Fibroblast of villous mesenchyme (primary cell): ENCODE results near the gene DHX9. TPM values are rescaled to one million over a fixed set of nuclear protein-coding genes. Genes with fewer than 3 reads are reported as not detected.
A peak's percentile ranks its signal among the peaks of the same experiment; 100 is the strongest.

Experiments
- DNase-seq: peaks from one replicate; pipeline ENCODE4 v3.0.0-alpha.2; 2010; ENCODE audit warnings: low read depth
- H3K4me3 ChIP-seq: 2 replicates; pipeline ENCODE4 v1.5.1; 2011; ENCODE audit warnings: low read depth, mild to moderate bottlenecking, low read length
- total RNA-seq: library from RNA; depleted of rRNA; stranded (reverse); fragments of >200 nt; gene quantifications from 2 replicates; pipeline ENCODE4 v1.2.3, GENCODE V29; 2012
- TF ChIP-seq, protein P1 (sequence below): IDR thresholded peaks from 2 replicates; pipeline ENCODE4 v1.5.1; 2012; ENCODE audit warnings: low read depth, mild to moderate bottlenecking, low read length; ENCODE audit not compliant: insufficient read depth

DHX9 gene
- total RNA-seq, result 116 and 160 TPM in 2 replicates

DNA sequence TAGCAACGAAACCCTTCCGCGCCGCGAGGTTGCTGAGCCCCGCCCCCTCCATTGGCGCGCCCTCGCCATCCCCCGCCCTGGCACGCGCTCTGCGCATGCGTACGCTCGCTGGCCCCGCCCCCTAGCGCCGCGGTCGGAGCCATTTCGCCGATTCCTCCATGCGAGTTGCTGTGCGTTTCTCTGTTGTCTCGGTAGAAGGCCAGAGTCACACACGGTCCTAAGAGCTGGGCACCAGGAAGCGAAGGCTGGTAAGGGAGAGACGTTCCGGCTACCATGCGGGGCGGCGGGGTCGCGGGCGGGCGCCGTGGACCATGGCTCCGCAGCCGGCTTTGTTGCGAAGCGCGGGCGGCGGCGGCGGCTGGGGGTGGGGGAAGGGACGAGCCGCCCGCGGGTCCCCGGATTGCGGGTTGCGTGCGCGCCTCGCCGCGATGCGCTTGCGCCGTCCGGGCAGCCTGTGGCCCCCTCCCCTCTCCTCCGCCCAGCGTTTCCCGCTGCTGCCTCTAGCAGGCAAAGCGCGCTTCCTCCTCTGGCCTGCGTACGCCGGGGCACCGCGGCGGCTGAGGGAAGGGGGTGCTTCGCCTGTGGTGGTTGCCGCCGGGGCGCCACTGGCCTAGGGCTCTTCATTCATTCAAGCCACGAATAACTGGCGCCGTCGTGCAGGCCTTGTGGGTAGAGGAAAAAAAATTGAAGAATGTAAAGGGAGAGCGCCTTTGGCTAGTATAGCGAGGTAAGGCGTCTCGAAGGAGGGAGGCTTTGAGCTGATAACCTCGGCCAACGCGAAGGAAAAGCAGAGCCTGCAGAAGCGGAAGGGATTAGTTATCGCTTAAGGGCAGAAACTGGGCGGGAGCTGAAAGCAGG lies at the start of gene DHX9:
TSS of gene DHX9 (plus strand) at position 139 of the 858 bp plus-strand sequence. CDS start 3,220 bp downstream, outside the sequence.
- peak; percentile 86 for DNase-seq
- H3K4me3 ChIP-seq, result peak within 1 kb of the TSS; percentile 74

DNA sequence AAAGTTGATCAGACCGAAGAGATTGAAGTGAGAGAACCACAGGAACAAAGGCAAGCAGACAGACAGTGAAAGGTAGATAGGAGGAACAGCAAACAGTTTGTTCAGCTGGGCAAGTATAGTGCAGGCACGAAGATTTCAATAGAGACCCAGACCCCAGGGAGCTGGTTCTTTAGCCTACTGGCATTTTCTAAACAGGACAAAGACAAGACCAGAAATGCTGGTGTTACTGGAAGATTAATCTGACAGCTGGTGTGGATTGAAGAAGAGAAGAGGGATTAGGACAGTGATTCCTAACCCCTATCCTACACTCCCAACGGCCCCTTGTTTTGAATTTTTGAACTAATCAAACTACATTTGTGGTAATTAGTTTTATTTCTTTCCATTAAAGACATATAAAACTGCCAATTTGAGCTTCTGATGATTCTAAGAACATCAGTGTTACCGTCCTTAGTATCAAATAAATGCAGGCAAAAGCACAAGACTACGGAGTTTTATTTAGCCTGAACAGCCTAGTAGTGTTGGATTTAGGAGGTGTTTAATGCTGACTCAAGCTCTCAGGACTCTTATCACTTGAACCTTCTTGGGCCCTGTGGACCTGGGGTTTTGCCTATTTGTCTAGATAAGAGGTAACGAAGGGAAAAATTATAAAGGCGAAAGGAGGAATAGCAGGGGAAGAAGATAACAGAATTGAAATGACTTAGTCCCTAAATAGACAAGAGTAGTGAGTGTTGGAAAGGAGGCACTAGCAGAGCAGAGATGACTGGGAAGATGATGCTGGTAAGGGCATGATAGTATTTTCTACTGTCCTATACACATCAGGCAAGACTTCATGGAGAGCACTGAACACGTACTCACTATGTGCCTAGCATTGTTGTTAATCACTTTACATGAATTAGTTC lies 47.6 kb upstream of the DHX9 start:
- no peak overlapping the region for H3K4me3 ChIP-seq
- DNase-seq, result no peak
- TF ChIP-seq, protein P1, sequence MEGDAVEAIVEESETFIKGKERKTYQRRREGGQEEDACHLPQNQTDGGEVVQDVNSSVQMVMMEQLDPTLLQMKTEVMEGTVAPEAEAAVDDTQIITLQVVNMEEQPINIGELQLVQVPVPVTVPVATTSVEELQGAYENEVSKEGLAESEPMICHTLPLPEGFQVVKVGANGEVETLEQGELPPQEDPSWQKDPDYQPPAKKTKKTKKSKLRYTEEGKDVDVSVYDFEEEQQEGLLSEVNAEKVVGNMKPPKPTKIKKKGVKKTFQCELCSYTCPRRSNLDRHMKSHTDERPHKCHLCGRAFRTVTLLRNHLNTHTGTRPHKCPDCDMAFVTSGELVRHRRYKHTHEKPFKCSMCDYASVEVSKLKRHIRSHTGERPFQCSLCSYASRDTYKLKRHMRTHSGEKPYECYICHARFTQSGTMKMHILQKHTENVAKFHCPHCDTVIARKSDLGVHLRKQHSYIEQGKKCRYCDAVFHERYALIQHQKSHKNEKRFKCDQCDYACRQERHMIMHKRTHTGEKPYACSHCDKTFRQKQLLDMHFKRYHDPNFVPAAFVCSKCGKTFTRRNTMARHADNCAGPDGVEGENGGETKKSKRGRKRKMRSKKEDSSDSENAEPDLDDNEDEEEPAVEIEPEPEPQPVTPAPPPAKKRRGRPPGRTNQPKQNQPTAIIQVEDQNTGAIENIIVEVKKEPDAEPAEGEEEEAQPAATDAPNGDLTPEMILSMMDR, result no peak

More for the DNA sequence above, at the start of gene DHX9:
- TF ChIP-seq, protein P1, result no peak

DNA sequence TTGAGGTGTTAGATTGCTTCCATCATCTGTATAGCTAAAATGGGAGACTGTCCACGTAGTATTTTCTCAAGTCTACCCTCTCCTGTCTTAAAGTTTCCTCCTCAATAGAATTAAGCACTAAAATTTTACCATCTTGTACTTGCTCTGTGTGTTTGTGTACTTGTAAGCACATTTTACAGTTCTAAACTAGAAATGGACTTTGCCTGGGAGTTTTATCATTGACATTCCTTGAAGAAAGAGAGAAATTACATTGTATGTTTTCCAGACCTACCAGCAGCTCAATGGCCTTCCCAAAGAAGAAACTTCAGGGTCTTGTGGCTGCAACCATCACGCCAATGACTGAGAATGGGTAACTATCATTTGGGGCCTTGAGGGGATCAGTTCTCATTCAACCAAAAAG lies 45.1 kb upstream of the DHX9 start:
- DNase-seq, result no peak
- no peak overlapping the region for H3K4me3 ChIP-seq
- TF ChIP-seq, protein P1, result no peak

DNA sequence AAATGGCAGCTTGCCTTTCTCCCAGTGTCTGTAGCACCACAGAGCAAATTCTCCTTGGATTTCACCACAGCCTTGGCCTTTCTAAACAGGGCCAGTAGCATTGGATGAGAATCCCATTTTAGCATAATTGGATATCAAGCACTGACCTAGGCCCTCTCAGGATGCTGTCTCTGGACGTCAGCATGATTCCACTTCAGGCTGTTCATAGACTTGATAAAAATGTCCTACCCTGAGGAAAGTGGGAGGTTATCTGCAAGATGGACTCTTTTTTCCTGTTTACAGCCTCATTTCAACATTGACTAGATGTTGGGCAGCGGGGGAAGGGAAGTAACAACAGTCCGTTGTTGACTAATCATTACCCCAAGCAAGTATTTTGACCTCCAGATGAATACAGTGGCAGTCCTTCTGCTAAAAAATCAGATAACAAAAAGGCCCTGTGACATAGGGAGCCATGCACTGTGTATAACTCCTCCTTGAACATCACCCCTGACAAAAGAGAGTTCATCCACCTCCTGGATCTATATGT lies 44.4 kb upstream of the DHX9 start:
- TF ChIP-seq, protein P1, result no peak
- no peak overlapping the region for H3K4me3 ChIP-seq
- no peak for DNase-seq

DNA sequence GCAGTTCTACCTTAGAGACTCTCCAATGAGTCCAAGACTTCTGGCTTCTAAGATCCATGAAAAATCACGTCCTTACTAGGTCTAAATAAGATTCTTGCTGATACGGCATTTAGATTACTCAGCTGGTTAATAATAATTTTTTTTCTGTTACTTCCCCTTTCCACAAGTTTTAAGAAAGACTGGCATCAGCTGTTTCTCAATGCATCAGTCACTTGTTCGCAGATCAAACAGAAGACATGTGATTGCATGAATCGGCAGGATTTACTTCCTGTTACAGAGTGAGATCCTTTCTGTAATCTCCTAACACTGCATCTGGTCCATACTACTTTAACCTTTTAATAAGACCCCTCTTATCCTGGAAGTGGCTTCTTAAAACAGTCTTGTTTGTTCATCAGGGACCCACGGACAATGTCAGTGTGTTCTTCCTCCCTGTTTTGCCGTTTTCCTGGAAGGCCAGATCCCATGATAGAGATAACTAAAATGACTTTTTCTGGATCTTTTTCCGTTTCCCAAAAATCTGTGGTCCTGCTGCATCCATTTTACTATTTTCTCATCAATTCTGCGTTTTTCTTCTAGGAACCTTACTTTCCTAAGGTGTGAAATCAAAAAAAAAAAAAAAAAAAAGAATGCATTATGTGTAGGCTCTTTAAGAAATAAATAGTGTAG lies 43.5 kb upstream of the DHX9 start:
- no peak overlapping the region for H3K4me3 ChIP-seq
- TF ChIP-seq, protein P1, result no peak
- DNase-seq, result no peak

DNA sequence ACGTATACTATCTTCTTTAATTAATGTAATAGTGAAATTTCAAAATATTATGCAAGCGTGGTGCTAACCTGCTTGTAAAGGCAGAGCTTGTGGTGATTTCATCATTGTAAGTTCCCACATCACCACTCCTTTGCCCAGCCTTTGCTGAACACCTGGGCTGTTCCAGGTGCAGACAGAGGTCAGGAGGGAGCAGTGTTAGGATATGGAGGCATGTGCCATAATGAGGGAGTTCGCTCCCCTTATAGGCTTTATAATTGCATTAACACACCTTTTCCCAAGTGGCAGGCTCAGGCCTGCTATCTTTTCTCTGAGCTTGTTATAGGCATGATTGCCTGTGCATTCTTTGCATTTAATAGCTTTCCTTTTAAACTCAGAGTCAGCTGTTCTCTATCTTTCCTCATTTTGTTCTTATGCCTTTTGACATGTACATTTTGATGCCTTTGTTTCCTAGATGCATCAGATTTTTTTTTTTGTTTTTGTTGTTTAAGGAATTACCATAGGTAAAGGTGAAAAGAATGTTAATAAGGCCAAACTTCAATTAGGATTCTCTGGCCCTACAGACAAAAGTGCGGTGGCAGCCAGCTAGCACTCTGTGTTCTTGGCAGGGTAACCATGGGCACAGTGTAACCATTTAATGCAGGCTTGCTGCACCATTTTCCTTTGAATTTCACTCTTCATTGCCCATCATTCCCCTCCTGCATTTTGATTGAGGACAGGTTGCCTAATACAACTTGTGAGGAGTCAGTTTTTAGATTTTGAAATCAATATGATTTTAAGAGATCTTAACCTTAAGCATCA lies 36.9 kb upstream of the DHX9 start:
- TF ChIP-seq, protein P1, result no peak
- no peak for DNase-seq
- H3K4me3 ChIP-seq, result no peak overlapping the region
